ENCODE measurements around the gene IL7R.

Gene IL7R

DNA sequence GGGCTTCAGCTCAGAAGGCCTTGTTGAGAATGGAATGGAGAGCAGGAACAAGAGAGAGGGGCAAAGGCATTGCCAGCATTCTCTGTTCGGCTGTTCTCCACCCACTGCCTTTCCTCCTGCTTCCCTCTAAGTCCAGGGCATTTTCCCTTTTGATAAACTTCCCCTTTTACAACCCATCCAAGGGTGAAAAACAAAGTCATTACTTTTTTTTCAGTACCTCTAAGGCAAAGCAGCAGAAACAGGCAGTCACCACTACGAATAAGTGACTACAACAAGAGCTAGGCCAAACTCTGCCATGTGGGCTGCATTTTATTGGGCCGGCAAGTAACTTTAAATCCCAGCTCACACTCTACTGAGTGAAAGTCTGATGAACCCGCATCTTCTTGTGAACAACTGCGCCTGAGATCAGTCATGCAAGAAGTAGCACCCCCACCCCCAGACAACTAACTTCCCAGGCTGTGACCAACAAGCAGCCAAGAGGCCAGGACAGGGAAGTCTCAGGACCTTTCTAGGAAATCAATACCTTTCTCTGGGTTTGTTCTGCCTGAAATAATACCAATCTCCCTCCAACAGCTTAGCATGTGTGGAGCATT is 13.1 kb downstream of the IL7R start:
- H3K4me2 ChIP-seq = peak overlapping the region; percentile 56 to 81 (median 73)
- peak overlapping the region in 9 of 11 experiments; percentile 11 to 56 (median 51); a peak in 13 of 22 replicates for H3K9ac ChIP-seq
- H3K9me3 ChIP-seq (replicated peaks in 1 of 11) = peaks cover 0 to 2% (median 0%) of the 10 kb centered on the region in 11 experiments; a peak in 4 of 22 replicates
- H3K36me3 ChIP-seq = peaks cover 13 to 100% (median 95%) of the 10 kb centered on the region in 11 experiments; a peak in 20 of 22 replicates
- H3K4me1 ChIP-seq = peaks cover 30 to 93% (median 84%) of the 10 kb centered on the region in 10 experiments
- peak overlapping the region in 1 of 10 experiments; percentile 5; a peak in 1 of 20 replicates for H3K4me3 ChIP-seq
- peaks cover 0 to 44% (median 8%) of the 10 kb centered on the region in 11 experiments; a peak in 11 of 22 replicates for H4K20me1 ChIP-seq
- H3K27me3 ChIP-seq = no peaks in the 10 kb centered on the region
- no peak for TF ChIP-seq Cebpa-rat (IDR thresholded peaks at IDR 0.05)
- peak overlapping the region in 10 of 11 experiments; percentile 13 to 74 (median 65); a peak in 20 of 22 replicates for H3K27ac ChIP-seq

DNA sequence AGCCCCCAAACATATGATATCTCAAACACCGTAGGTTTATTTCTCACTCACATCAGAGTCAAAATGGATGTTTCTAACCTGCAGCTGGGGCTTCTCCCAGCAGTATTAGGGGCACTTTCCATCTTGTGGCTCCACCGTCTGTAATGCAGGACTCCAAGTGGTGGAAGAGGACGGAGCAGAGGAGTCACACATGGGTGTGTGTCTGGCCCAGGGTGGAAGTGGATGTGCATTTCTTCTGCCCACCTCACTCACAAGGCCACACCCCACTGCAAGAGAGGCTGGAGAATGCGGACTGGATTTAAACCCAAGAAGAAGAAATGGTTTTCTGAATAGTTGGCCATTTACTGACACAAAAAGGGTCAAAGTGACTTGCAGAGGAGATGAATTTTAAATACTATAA is 13.9 kb downstream of the IL7R start:
- Histone ChIP-seq H3K9me3 (replicated peaks in 1 of 11) (no peaks in the 10 kb centered on the region), H3K9ac (no peak overlapping the region), H4K20me1 (peaks cover 0 to 44% (median 8%) of the 10 kb centered on the region in 11 experiments; a peak in 11 of 22 replicates), H3K27me3 (no peaks in the 10 kb centered on the region), H3K4me3 (no peak overlapping the region), H3K27ac (peak overlapping the region in 8 of 11 experiments; percentile 60 to 74 (median 68); a peak in 15 of 22 replicates), H3K4me2 (peak overlapping the region in 10 of 11 experiments; percentile 56 to 81 (median 73); a peak in 19 of 22 replicates), H3K36me3 (peaks cover 13 to 100% (median 95%) of the 10 kb centered on the region in 11 experiments; a peak in 20 of 22 replicates), H3K4me1 (peaks cover 32 to 98% (median 91%) of the 10 kb centered on the region in 10 experiments)
- no peak for TF ChIP-seq Cebpa-rat (IDR thresholded peaks at IDR 0.05)

DNA sequence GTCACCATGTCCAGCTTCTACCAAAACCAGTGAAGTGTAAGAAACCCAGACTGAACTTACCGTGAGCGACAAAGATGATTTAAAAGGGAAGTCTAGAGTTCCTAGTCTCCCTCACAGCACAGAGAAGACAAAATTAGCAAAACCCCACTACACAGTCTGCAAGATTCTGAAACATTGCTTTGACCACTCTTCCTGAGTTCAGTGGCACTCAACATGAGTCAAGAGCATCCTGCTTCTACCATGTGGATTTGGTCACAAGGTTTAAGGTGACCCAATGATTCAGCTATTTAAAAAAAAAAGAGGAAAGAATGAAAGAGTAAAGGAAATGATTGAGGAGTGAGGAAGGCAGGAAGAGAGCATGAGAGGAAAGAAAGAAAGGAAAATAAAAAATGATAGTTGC is 19.8 kb downstream of the IL7R start:
- peak overlapping the region in 2 of 10 experiments; percentile 6 to 13; a peak in 1 of 20 replicates for H3K4me3 ChIP-seq
- H3K4me1 ChIP-seq = peaks cover 60 to 98% (median 96%) of the 10 kb centered on the region in 10 experiments
- H3K9ac ChIP-seq = peak overlapping the region in 6 of 11 experiments; percentile 24 to 59 (median 49); a peak in 12 of 22 replicates
- TF ChIP-seq Cebpa-rat (IDR thresholded peaks at IDR 0.05) = no peak
- peak overlapping the region; percentile 59 to 97 (median 89) for H3K4me2 ChIP-seq
- no peaks in the 10 kb centered on the region for H3K27me3 ChIP-seq
- H3K9me3 ChIP-seq (replicated peaks in 1 of 11) = no peaks in the 10 kb centered on the region
- peak overlapping the region in 9 of 11 experiments; percentile 46 to 99 (median 95); a peak in 18 of 22 replicates for H3K27ac ChIP-seq
- peaks cover 13 to 98% (median 82%) of the 10 kb centered on the region in 11 experiments; a peak in 20 of 22 replicates for H3K36me3 ChIP-seq
- peaks cover 0 to 19% (median 0%) of the 10 kb centered on the region in 11 experiments; a peak in 4 of 22 replicates for H4K20me1 ChIP-seq

DNA sequence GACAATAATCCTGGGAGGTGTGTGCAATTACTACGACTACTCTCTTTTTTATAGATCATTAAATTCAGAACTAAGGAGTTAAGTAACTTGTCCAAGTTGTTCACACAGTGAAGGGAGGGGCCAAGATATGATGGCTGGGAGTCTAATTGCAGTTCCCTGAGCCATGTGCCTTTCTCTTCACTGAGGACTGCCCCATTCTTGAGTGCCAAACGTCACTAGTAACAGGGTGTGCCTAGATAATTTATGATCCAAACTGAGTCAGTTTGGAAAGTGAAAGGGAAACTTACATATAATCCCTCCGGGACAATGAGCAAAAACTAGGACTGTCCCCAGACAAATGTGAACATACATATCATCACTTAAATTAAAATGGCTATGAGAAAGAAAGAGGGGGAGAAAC is 20.2 kb downstream of the IL7R start:
- peak overlapping the region in 6 of 11 experiments; percentile 24 to 59 (median 44); a peak in 10 of 22 replicates for H3K9ac ChIP-seq
- H3K9me3 ChIP-seq (replicated peaks in 1 of 11) = no peaks in the 10 kb centered on the region
- no peak overlapping the region for H3K4me3 ChIP-seq
- peak overlapping the region; percentile 59 to 97 (median 89) for H3K4me2 ChIP-seq
- peaks cover 65 to 98% (median 96%) of the 10 kb centered on the region in 10 experiments for H3K4me1 ChIP-seq
- no peak for TF ChIP-seq Cebpa-rat (IDR thresholded peaks at IDR 0.05)
- no peaks in the 10 kb centered on the region for H3K27me3 ChIP-seq
- peaks cover 0 to 19% (median 0%) of the 10 kb centered on the region in 11 experiments; a peak in 4 of 22 replicates for H4K20me1 ChIP-seq
- peaks cover 13 to 97% (median 77%) of the 10 kb centered on the region in 11 experiments; a peak in 20 of 22 replicates for H3K36me3 ChIP-seq
- H3K27ac ChIP-seq = peak overlapping the region in 9 of 11 experiments; percentile 46 to 99 (median 95); a peak in 18 of 22 replicates

DNA sequence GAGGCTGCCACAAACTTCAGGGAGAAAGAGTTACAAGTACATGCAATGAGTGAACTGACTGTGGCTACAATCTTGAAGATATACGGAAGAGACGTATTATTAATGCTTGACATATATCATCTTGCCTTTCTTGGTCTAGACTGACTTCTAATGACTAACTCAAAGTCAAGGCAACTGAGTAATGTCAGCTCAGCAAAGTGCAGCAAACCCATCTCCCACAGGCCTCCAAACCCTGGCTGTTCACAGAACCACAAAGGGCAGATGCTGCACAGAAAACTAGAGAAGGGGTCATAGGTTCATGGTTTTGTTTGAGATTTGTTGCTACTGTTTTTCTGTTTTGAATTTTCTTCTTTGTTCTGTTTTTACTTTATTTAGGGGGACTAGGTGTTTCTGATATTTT is 21.0 kb downstream of the IL7R start:
- no peak for TF ChIP-seq Cebpa-rat (IDR thresholded peaks at IDR 0.05)
- H3K36me3 ChIP-seq = peaks cover 13 to 90% (median 70%) of the 10 kb centered on the region in 11 experiments; a peak in 20 of 22 replicates
- peaks cover 72 to 99% (median 98%) of the 10 kb centered on the region in 10 experiments for H3K4me1 ChIP-seq
- peak overlapping the region; percentile 8 to 97 (median 89); a peak in 19 of 22 replicates for H3K4me2 ChIP-seq
- H4K20me1 ChIP-seq = peaks cover 0 to 19% (median 0%) of the 10 kb centered on the region in 11 experiments; a peak in 3 of 22 replicates
- no peak overlapping the region for H3K4me3 ChIP-seq
- no peaks in the 10 kb centered on the region for H3K27me3 ChIP-seq
- peak overlapping the region in 4 of 11 experiments; percentile 44 to 59 (median 50); a peak in 5 of 22 replicates for H3K9ac ChIP-seq
- no peaks in the 10 kb centered on the region for H3K9me3 ChIP-seq (replicated peaks in 1 of 11)
- H3K27ac ChIP-seq = peak overlapping the region in 9 of 11 experiments; percentile 46 to 99 (median 95); a peak in 17 of 22 replicates

DNA sequence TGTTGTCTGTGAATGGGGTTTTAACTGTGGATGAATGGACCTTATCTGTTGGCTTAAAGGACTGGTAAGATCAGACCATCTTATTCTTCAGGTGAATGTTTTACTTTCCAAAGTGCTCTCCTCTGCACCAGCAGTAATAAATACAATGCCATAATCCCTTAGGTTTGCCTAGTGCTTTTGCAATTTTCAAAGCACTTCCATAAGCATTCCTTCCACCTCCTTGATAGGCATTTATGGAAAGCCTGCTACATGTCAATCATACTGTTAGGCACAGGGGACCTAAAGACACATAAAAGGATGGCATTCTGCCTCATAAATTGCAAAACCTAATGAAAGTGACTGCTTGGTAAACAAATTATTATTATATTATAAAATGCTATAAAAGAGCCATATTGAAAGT is 21.4 kb downstream of the IL7R start:
- Histone ChIP-seq H4K20me1 (peaks cover 0 to 19% (median 0%) of the 10 kb centered on the region in 11 experiments; a peak in 3 of 22 replicates), H3K27ac (peak overlapping the region in 9 of 11 experiments; percentile 46 to 99 (median 95); a peak in 14 of 22 replicates), H3K9me3 (replicated peaks in 1 of 11) (no peaks in the 10 kb centered on the region), H3K36me3 (peaks cover 11 to 85% (median 67%) of the 10 kb centered on the region in 11 experiments; a peak in 20 of 22 replicates), H3K4me1 (peaks cover 77 to 100% (median 100%) of the 10 kb centered on the region in 10 experiments), H3K4me3 (no peak overlapping the region), H3K4me2 (peak overlapping the region; percentile 58 to 97 (median 89); a peak in 20 of 22 replicates), H3K9ac (peak overlapping the region in 3 of 11 experiments; percentile 14 to 59 (median 30); a peak in 3 of 22 replicates), H3K27me3 (no peaks in the 10 kb centered on the region)
- no peak for TF ChIP-seq Cebpa-rat (IDR thresholded peaks at IDR 0.05)

DNA sequence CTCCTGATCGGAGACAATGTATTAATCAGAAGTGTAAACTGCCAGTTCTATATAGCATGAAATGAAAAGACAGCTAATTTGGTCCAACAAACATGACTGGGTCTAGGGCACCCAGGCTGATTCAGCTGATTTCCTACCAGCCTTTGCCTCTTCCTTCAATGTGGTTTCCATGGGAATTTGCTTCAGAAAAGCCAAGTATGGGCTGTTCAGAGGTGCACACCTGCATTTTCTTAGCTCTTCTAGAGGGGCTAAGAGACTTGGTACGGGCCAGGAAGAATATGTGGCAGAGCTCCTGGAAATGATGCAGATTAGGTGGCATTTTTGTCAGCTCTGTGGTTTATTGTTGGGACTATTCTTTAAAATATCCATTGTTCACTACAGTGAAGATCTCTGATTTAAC is 22.4 kb downstream of the IL7R start:
- Histone ChIP-seq H3K4me1 (peaks cover 87 to 100% (median 100%) of the 10 kb centered on the region in 10 experiments), H3K27ac (peak overlapping the region in 8 of 11 experiments; percentile 89 to 99 (median 96); a peak in 15 of 22 replicates), H3K4me3 (no peak overlapping the region), H3K36me3 (peaks cover 3 to 75% (median 57%) of the 10 kb centered on the region in 11 experiments; a peak in 18 of 22 replicates), H3K27me3 (no peaks in the 10 kb centered on the region), H3K9ac (peak overlapping the region in 2 of 11 experiments; percentile 12 to 40; a peak in 2 of 22 replicates), H4K20me1 (peaks cover 0 to 14% (median 0%) of the 10 kb centered on the region in 11 experiments; a peak in 3 of 22 replicates), H3K4me2 (peak overlapping the region; percentile 58 to 97 (median 89)), H3K9me3 (replicated peaks in 1 of 11) (no peaks in the 10 kb centered on the region)
- TF ChIP-seq Cebpa-rat (IDR thresholded peaks at IDR 0.05) = no peak

DNA sequence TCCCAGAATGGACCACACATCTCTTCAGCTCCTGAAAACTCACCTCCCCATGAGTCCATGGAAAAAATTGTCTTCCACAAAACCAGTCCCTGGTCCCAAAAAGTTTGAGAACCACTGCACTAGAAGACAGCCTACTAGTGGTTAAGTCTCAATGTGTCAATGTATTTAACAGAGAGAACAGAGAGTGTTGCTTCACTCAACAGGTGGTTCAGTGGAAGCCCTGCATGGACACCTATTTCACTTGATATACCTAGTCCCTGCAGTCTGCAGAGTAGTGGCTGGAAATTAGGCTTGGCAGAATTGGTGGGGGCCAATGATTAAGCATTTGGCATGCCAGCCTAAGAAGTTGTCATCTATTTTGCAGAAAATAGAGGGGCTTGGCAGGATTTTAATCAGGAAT is 23.0 kb downstream of the IL7R start:
- Histone ChIP-seq H3K4me1 (peaks cover 92 to 100% (median 97%) of the 10 kb centered on the region in 10 experiments), H3K27ac (peak overlapping the region in 9 of 11 experiments; percentile 77 to 99 (median 95); a peak in 14 of 22 replicates), H4K20me1 (peaks cover 0 to 14% (median 0%) of the 10 kb centered on the region in 11 experiments; a peak in 3 of 22 replicates), H3K4me3 (no peak overlapping the region), H3K4me2 (peak overlapping the region; percentile 58 to 97 (median 89)), H3K36me3 (peaks cover 0 to 70% (median 51%) of the 10 kb centered on the region in 11 experiments; a peak in 18 of 22 replicates), H3K27me3 (no peaks in the 10 kb centered on the region), H3K9me3 (replicated peaks in 1 of 11) (no peaks in the 10 kb centered on the region), H3K9ac (peak overlapping the region in 3 of 11 experiments; percentile 1 to 43 (median 22); a peak in 3 of 22 replicates)
- TF ChIP-seq Cebpa-rat (IDR thresholded peaks at IDR 0.05) = no peak
